Mesenchymal stem cell (in vitro differentiated cells and primary cell): ENCODE data around the gene DIP2C.

Experiments used
- DNase-seq: peaks from one replicate; pipeline ENCODE4 v3.0.0-alpha.2; 2013
- H2AFZ ChIP-seq: one replicate; pipeline ENCODE4 v1.6.1; 2013; ENCODE audit warnings: low read depth, mild to moderate bottlenecking, control low read depth, inconsistent platforms, low read length, moderate library complexity
- H2AK5ac ChIP-seq: 2 replicates; pipeline ENCODE4 v1.6.1; 2013; ENCODE audit warnings: low read length, moderate library complexity, mild to moderate bottlenecking, inconsistent platforms; ENCODE audit not compliant: severe bottlenecking
- H2BK120ac ChIP-seq: one replicate; pipeline ENCODE4 v1.6.1; 2013; ENCODE audit warnings: low read depth, mild to moderate bottlenecking, inconsistent platforms, low read length, moderate library complexity
- H2BK12ac ChIP-seq, 2 experiments: one replicate each; pipeline ENCODE4 v1.6.1; 2013; ENCODE audit warnings: inconsistent platforms in 2 of 2, low read length in 2 of 2, mild to moderate bottlenecking in 2 of 2, moderate library complexity in 2 of 2, control low read depth in 1 of 2
- H2BK15ac ChIP-seq: one replicate; pipeline ENCODE4 v1.6.1; 2013; ENCODE audit warnings: mild to moderate bottlenecking, low read depth, inconsistent platforms; ENCODE audit not compliant: poor library complexity, severe bottlenecking
- H2BK5ac ChIP-seq: 2 replicates; pipeline ENCODE4 v1.6.1; 2013; ENCODE audit warnings: low read depth, mild to moderate bottlenecking, low read length, control low read depth, inconsistent platforms; ENCODE audit not compliant: poor library complexity, severe bottlenecking
- H3K14ac ChIP-seq, 2 experiments: one replicate each; pipeline ENCODE4 v1.6.1; 2013; ENCODE audit warnings: inconsistent platforms in 2 of 2, low read length in 2 of 2, control low read depth in 1 of 2, mild to moderate bottlenecking in 1 of 2, moderate library complexity in 1 of 2
- H3K18ac ChIP-seq, 2 experiments: one replicate each; pipeline ENCODE4 v1.6.1; 2013; ENCODE audit warnings: inconsistent platforms in 2 of 2, low read length in 2 of 2, control low read depth in 1 of 2, low read depth in 1 of 2, mild to moderate bottlenecking in 1 of 2
- H3K23ac ChIP-seq, 2 experiments: one replicate each; pipeline ENCODE4 v1.6.1; 2013; ENCODE audit warnings: inconsistent platforms in 2 of 2, low read length in 2 of 2, mild to moderate bottlenecking in 2 of 2, moderate library complexity in 2 of 2, control low read depth in 1 of 2
- H3K27ac ChIP-seq: 2 replicates; pipeline ENCODE4 v1.5.1; 2013; ENCODE audit warnings: mild to moderate bottlenecking, moderate library complexity, low read length, control low read depth, inconsistent platforms; ENCODE audit not compliant: poor library complexity, severe bottlenecking
- H3K27me3 ChIP-seq, 2 experiments: 2 replicates each; pipeline versions ENCODE4 v1.6.1 to v1.7.0; 2013; ENCODE audit warnings: low read length in 2 of 2, mild to moderate bottlenecking in 2 of 2, moderate library complexity in 2 of 2, control low read depth in 1 of 2, inconsistent platforms in 1 of 2; ENCODE audit not compliant: control insufficient read depth in 1 of 2, insufficient read depth in 1 of 2
- H3K36me3 ChIP-seq, 2 experiments: 2 replicates each; pipeline versions ENCODE4 v1.6.1 to v1.7.0; 2013; ENCODE audit warnings: low read length in 2 of 2, control low read depth in 1 of 2, inconsistent platforms in 1 of 2, low read depth in 1 of 2, mild to moderate bottlenecking in 1 of 2; ENCODE audit not compliant: insufficient read depth in 2 of 2, control insufficient read depth in 1 of 2
- H3K4ac ChIP-seq, 2 experiments: one replicate each; pipeline ENCODE4 v1.6.1; 2013; ENCODE audit warnings: inconsistent platforms in 2 of 2, low read length in 2 of 2, mild to moderate bottlenecking in 2 of 2, moderate library complexity in 2 of 2, control low read depth in 1 of 2, low read depth in 1 of 2
- H3K4me1 ChIP-seq: 2 replicates; pipeline ENCODE4 v1.6.1; 2013; ENCODE audit warnings: low read depth, low read length, control low read depth; ENCODE audit not compliant: control insufficient read depth, insufficient read depth
- H3K4me2 ChIP-seq: 2 replicates; pipeline ENCODE4 v1.6.1; 2013; ENCODE audit warnings: low read length, mild to moderate bottlenecking, inconsistent platforms; ENCODE audit not compliant: poor library complexity, severe bottlenecking
- H3K4me3 ChIP-seq, 2 experiments: 2 replicates each; pipeline versions ENCODE4 v1.5.1 to v1.7.0; 2013; ENCODE audit warnings: low read length in 2 of 2, mild to moderate bottlenecking in 2 of 2, control low read depth in 1 of 2, low read depth in 1 of 2; ENCODE audit not compliant: insufficient read depth in 1 of 2
- H3K79me1 ChIP-seq: replicated peaks from 2 replicates; pipeline ENCODE4 v1.6.1; 2013; ENCODE audit warnings: mild to moderate bottlenecking, control low read depth, low read length, inconsistent platforms; ENCODE audit not compliant: poor library complexity, severe bottlenecking
- H3K9ac ChIP-seq: 2 replicates; pipeline ENCODE4 v1.7.0; 2013; ENCODE audit warnings: mild to moderate bottlenecking, low read length, moderate library complexity
- H3K9me3 ChIP-seq: 2 replicates; pipeline ENCODE4 v1.7.0; 2013; ENCODE audit warnings: mild to moderate bottlenecking, low read length; ENCODE audit not compliant: control insufficient read depth
- H4K8ac ChIP-seq: one replicate; pipeline ENCODE4 v1.6.1; 2013; ENCODE audit warnings: inconsistent platforms, mild to moderate bottlenecking, low read length, moderate library complexity
- H4K91ac ChIP-seq: one replicate; pipeline ENCODE4 v1.6.1; 2013; ENCODE audit warnings: mild to moderate bottlenecking, low read length, inconsistent platforms
- WGBS: methylation state at CpG from one replicate; pipeline ENCODE4 v1.1.7; 2013; ENCODE audit warnings: mixed read lengths; 5-methylcytosine and 5-hydroxymethylcytosine counted together

DIP2C gene

DNA sequence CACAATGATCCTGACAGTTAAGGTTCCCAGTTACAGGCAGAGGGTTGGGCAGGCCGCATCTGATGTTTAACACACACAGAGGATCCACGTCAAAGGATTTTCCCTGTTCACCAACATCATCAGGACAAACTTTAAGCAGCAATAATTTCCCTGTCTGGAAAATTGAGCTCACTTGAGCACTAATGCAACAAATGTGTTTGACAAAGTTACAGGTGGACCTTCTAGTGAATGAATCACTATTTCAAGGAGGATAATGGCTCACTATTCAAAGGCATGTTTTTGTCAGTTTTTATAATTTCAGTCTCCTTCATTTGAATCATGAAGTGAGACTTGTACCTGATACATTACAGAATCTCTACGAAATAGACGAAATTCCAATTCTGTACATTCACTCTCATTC is 127.3 kb downstream of the DIP2C start:
- peaks cover 0 to 10% of the 10 kb centered on the region in 2 experiments for H3K36me3 ChIP-seq
- H3K9ac ChIP-seq: no peak overlapping the region
- WGBS: 90% methylated on average over 4 of the region's 4 CpGs
- no peak for DNase-seq
- no peak overlapping the region for H2AK5ac ChIP-seq
- no peak overlapping the region for H3K14ac ChIP-seq
- no peak overlapping the region for H3K4ac ChIP-seq
- peaks cover 40% of the 10 kb centered on the region for H3K4me1 ChIP-seq
- no peak overlapping the region for H3K4me2 ChIP-seq
- peaks cover 13% of the 10 kb centered on the region for H3K9me3 ChIP-seq
- no peak overlapping the region for H2BK5ac ChIP-seq
- H4K8ac ChIP-seq: no peak overlapping the region
- H3K4me3 ChIP-seq: no peak overlapping the region
- no peak overlapping the region for H2BK12ac ChIP-seq
- H3K23ac ChIP-seq: no peak overlapping the region
- H3K27ac ChIP-seq: peak overlapping the region; percentile 38
- peaks cover 43% of the 10 kb centered on the region for H3K79me1 ChIP-seq
- H2AFZ ChIP-seq: no peak overlapping the region
- no peaks in the 10 kb centered on the region for H3K27me3 ChIP-seq
- H3K18ac ChIP-seq: no peak overlapping the region
- H2BK120ac ChIP-seq: no peak overlapping the region
- no peak overlapping the region for H2BK15ac ChIP-seq
- H4K91ac ChIP-seq: no peak overlapping the region

DNA sequence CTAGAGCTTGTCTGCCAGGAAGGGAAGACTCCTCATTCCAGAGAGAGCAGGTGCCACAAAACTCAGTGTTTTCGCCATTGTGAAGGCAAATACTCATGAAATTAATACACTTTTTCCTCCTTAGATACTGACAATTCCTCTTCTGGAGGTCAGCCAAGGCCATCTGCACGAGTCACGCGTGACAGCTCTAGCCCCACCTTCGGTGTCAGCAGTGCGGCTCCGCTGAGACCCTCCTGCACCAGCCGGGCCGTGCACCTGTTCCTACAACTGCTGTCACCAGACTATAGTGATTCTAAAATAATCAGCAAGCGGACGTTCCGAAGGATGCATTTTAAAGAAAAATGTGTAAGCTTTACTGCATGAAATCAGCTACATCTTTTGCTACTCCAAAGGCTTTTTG is 127.7 kb downstream of the DIP2C start:
- Histone ChIP-seq H3K9ac (no peak overlapping the region), H3K79me1 (peaks cover 42% of the 10 kb centered on the region), H3K9me3 (peaks cover 13% of the 10 kb centered on the region), H2BK5ac (no peak overlapping the region), H2BK120ac (no peak overlapping the region), H3K4me2 (no peak overlapping the region), H2BK15ac (no peak overlapping the region), H2AFZ (no peak overlapping the region), H3K4me1 (peaks cover 44% of the 10 kb centered on the region), H3K27me3 (no peaks in the 10 kb centered on the region), H2BK12ac (no peak overlapping the region), H3K36me3 (peaks cover 0 to 10% of the 10 kb centered on the region in 2 experiments), H3K18ac (no peak overlapping the region), H4K91ac (no peak overlapping the region), H4K8ac (no peak overlapping the region), H3K27ac (peak overlapping the region; percentile 38), H2AK5ac (no peak overlapping the region), H3K4me3 (no peak overlapping the region), H3K4ac (no peak overlapping the region), H3K14ac (no peak overlapping the region), H3K23ac (no peak overlapping the region)
- 97% methylated on average over 12 of the region's 12 CpGs for WGBS
- no peak for DNase-seq

DNA sequence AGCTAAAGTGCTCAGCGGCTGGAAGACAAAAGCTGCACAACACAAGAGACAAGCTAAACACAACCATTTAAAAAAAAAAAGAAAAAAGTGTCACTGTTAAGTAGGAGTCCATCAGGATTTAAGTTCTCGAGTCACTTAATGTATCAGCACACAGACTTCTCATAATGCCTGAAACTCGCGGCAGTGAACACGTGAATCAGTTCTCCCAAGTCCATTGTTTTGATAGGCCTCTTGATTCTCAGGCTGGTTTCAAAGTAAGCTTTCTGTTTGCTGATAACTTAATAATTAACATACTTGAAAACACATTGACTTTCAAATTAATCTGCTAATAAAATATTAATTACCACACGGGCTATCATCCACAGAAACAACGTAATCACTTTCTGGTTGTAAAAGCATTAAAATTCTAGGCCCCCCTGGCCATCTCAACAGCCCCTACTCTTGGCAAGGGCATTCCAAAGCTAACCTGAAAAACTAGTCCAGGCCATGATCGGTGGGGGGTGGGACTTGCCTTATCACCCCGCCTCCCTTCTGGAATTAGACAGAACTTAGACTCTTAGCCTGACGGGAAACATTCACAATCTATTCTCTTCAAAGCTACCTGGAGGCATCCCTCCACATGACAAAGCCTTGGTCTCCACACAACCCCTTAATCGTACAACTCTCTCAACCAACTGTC is 129.0 kb downstream of the DIP2C start:
- H2AFZ ChIP-seq: no peak overlapping the region
- no peak overlapping the region for H3K27ac ChIP-seq
- WGBS: 95% methylated on average over 10 of the region's 11 CpGs
- H3K18ac ChIP-seq: no peak overlapping the region
- H4K8ac ChIP-seq: no peak overlapping the region
- H3K36me3 ChIP-seq: peaks cover 0 to 6% of the 10 kb centered on the region in 2 experiments
- H3K9me3 ChIP-seq: peaks cover 13% of the 10 kb centered on the region
- peak overlapping the region; percentile 12 for H2AK5ac ChIP-seq
- H3K4me2 ChIP-seq: no peak overlapping the region
- no peak overlapping the region for H2BK120ac ChIP-seq
- no peak overlapping the region for H3K4ac ChIP-seq
- H3K4me1 ChIP-seq: peaks cover 41% of the 10 kb centered on the region
- no peak overlapping the region for H3K9ac ChIP-seq
- no peak overlapping the region for H3K23ac ChIP-seq
- no peak overlapping the region for H3K4me3 ChIP-seq
- H2BK12ac ChIP-seq: no peak overlapping the region
- no peaks in the 10 kb centered on the region for H3K27me3 ChIP-seq
- H3K79me1 ChIP-seq: peaks cover 38% of the 10 kb centered on the region
- H2BK5ac ChIP-seq: no peak overlapping the region
- DNase-seq: no peak
- no peak overlapping the region for H3K14ac ChIP-seq
- no peak overlapping the region for H4K91ac ChIP-seq
- no peak overlapping the region for H2BK15ac ChIP-seq

DNA sequence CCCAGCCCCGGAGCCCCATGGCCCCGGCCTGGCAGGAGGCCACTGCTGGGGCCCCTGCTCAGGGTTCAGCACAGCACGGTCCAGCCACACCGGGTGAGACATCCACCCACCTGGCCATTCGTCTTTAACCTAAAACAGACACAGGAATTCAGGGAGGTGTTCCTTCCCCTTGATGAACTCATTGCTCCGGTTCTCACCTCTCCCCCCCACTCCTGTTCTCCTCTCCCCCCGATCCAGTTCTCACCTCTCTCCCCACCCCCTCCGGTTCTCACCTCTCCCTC is 129.8 kb downstream of the DIP2C start:
- peaks cover 41% of the 10 kb centered on the region for H3K4me1 ChIP-seq
- H3K4ac ChIP-seq: no peak overlapping the region
- H3K79me1 ChIP-seq: peaks cover 38% of the 10 kb centered on the region
- no peak overlapping the region for H4K91ac ChIP-seq
- H3K36me3 ChIP-seq: peaks cover 0 to 6% of the 10 kb centered on the region in 2 experiments
- H3K9ac ChIP-seq: no peak overlapping the region
- H3K9me3 ChIP-seq: peaks cover 13% of the 10 kb centered on the region
- no peak overlapping the region for H3K14ac ChIP-seq
- no peak overlapping the region for H3K4me2 ChIP-seq
- H3K4me3 ChIP-seq: no peak overlapping the region
- no peak overlapping the region for H3K23ac ChIP-seq
- no peaks in the 10 kb centered on the region for H3K27me3 ChIP-seq
- DNase-seq: no peak
- no peak overlapping the region for H3K18ac ChIP-seq
- no peak overlapping the region for H2BK5ac ChIP-seq
- no peak overlapping the region for H2BK15ac ChIP-seq
- no peak overlapping the region for H2BK12ac ChIP-seq
- no peak overlapping the region for H2AFZ ChIP-seq
- H2BK120ac ChIP-seq: no peak overlapping the region
- H4K8ac ChIP-seq: no peak overlapping the region
- no peak overlapping the region for H3K27ac ChIP-seq
- WGBS: 88% methylated on average over 6 of the region's 8 CpGs
- peak overlapping the region; percentile 41 for H2AK5ac ChIP-seq
